ENCODE data around the gene CDC42BPB. TPM values are rescaled to one million over a fixed set of nuclear protein-coding genes. Genes with fewer than 3 reads are reported as not detected.

The CDC42BPB gene
- total and polyA plus RNA-seq, 2 of the 13 experiments (the other 11 are each of a cell fraction or from before 2014, with no cell fraction given): 19.7 to 32.3 TPM

DNA sequence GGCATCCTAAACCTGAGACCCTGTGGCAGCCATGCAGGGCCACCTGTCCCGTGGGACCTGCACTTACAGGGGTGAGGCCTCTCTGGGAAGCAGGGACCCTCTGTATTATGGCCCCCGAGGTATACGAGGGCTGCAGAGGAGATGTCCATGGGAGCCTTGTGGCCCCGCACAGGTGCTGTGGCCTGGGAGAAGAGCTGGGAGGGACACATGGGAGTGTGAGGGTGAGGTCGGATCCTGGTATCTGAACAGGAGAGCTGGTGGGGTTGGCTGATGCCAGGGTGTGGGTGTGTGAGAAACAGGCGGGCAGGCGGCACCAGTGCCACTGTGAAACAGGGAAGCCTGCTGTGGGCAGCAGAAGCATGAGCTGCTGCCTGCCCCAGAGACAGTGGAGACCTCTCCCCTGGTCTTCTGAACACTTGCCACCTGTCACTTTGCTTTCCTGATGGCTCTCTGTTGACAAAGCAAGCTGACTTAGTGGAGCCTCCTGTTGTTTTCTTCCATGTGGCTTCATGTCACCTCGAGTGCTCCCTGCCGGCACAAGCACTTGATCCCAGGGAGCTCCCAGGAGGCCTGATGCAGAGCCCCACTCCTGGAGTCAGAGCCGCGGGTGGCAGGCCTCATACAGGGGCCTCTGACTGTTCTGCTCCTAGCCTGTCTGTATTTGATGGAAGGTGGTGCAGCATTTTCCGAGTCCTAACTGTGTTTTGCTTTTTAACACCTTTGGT is 154.7 kb downstream of the CDC42BPB start:
- Histone ChIP-seq H3K36me3 (replicated peaks in 1 of 2; ENCODE audit: control insufficient read depth in 1 of 2, insufficient read depth in 2 of 2, low read length in 2 of 2) (peaks cover 3 to 10% of the 10 kb centered on the region in 2 experiments; a peak in 4 of 5 replicates), H2AFZ (ENCODE audit: low read length) (no peak overlapping the region), H3K4me1 (ENCODE audit: insufficient read depth, low read length) (peaks cover 2% of the 10 kb centered on the region; the same call in 1 of the 2 replicates), H3K4me3 (replicated peaks in 1 of 3; ENCODE audit: insufficient read depth in 1 of 3, low read depth in 2 of 3, low read length in 3 of 3) (no peak overlapping the region), H3K27me3 (ENCODE audit: control insufficient read depth in 1 of 2, insufficient read depth in 2 of 2, low read length in 2 of 2) (no peaks in the 10 kb centered on the region), H4K20me1 (ENCODE audit: insufficient read depth, low read length) (no peaks in the 10 kb centered on the region), H3K4me2 (ENCODE audit: low read depth, low read length) (no peak overlapping the region), H3K9me3 (ENCODE audit: low read length) (no peaks in the 10 kb centered on the region), H3K9ac (ENCODE audit: insufficient read depth, low read depth, low read length) (no peak overlapping the region), H3K79me2 (ENCODE audit: insufficient read depth, low read length) (no peaks in the 10 kb centered on the region), H3K27ac (ENCODE audit: extremely low read length, insufficient read depth, low read length) (no peak overlapping the region)
- intact Hi-C loops (cut with micrococcal nuclease; ENCODE audit: unreplicated experiment) (no loop called here), in situ Hi-C loops (cut with HindIII; ENCODE audit: extremely low pct_ligation_motif_present, low pct_unique_long_range_greater_than_20kb) (no loop called here)
- no TSS peak for BruUV-seq (replicated peaks)
- TF ChIP-seq SYNCRIP (IDR thresholded peaks at IDR 0.05; ENCODE audit: insufficient read depth, low read depth, low read length) (no peak), TSC22D2 (CRISPR knock-in tag; IDR thresholded peaks at IDR 0.05; ENCODE audit: borderline replicate concordance) (no peak), ZNF33B (CRISPR knock-in tag; IDR thresholded peaks at IDR 0.05) (no peak), NFE2L1 (CRISPR knock-in tag; IDR thresholded peaks at IDR 0.05; ENCODE audit: borderline replicate concordance) (no peak), ZNF10 (CRISPR knock-in tag; IDR thresholded peaks at IDR 0.05; ENCODE audit: borderline replicate concordance, low read depth) (no peak), BRD4 (CRISPR knock-in tag; IDR thresholded peaks at IDR 0.05) (no peak), SKI (IDR thresholded peaks at IDR 0.05; ENCODE audit: partially characterized antibody) (no peak), ZNF788 (CRISPR knock-in tag; IDR thresholded peaks at IDR 0.05; ENCODE audit: borderline replicate concordance) (no peak)
- TF ChIP-seq, protein P1, sequence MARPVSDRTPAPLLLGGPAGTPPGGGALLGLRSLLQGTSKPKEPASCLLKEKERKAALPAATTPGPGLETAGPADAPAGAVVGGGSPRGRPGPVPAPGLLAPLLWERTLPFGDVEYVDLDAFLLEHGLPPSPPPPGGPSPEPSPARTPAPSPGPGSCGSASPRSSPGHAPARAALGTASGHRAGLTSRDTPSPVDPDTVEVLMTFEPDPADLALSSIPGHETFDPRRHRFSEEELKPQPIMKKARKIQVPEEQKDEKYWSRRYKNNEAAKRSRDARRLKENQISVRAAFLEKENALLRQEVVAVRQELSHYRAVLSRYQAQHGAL (CRISPR knock-in tag; IDR thresholded peaks at IDR 0.05; ENCODE audit: not compliant biosample characterization): no peak
- TF ChIP-seq, protein P2, sequence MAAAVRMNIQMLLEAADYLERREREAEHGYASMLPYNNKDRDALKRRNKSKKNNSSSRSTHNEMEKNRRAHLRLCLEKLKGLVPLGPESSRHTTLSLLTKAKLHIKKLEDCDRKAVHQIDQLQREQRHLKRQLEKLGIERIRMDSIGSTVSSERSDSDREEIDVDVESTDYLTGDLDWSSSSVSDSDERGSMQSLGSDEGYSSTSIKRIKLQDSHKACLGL (CRISPR knock-in tag; IDR thresholded peaks at IDR 0.05): no peak
- TF ChIP-seq, protein P3, sequence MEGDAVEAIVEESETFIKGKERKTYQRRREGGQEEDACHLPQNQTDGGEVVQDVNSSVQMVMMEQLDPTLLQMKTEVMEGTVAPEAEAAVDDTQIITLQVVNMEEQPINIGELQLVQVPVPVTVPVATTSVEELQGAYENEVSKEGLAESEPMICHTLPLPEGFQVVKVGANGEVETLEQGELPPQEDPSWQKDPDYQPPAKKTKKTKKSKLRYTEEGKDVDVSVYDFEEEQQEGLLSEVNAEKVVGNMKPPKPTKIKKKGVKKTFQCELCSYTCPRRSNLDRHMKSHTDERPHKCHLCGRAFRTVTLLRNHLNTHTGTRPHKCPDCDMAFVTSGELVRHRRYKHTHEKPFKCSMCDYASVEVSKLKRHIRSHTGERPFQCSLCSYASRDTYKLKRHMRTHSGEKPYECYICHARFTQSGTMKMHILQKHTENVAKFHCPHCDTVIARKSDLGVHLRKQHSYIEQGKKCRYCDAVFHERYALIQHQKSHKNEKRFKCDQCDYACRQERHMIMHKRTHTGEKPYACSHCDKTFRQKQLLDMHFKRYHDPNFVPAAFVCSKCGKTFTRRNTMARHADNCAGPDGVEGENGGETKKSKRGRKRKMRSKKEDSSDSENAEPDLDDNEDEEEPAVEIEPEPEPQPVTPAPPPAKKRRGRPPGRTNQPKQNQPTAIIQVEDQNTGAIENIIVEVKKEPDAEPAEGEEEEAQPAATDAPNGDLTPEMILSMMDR (CRISPR knock-in tag; IDR thresholded peaks at IDR 0.05): no peak
- ATAC-seq (no peak), FAIRE-seq (no peak), DNase-seq (ENCODE audit: low spot score) (no peak)
- WGBS (ENCODE audit: low lambda C conversion rate): 95% methylated on average over 12 of the region's 12 CpGs
- ChIA-PET POLR2A (no interaction called here), CTCF (ENCODE audit: low intra/inter-chr PET ratio, low total read pairs) (no interaction called here)
